GM18520 (cell line): ENCODE data around the gene PRDM16.

Experiments used
- ATAC-seq: cut with Tn5 transposase; IDR thresholded peaks from one replicate; pipeline ENCODE4 v1.9.1; 2021; ENCODE audit not compliant: unreplicated experiment

PRDM16 gene

DNA sequence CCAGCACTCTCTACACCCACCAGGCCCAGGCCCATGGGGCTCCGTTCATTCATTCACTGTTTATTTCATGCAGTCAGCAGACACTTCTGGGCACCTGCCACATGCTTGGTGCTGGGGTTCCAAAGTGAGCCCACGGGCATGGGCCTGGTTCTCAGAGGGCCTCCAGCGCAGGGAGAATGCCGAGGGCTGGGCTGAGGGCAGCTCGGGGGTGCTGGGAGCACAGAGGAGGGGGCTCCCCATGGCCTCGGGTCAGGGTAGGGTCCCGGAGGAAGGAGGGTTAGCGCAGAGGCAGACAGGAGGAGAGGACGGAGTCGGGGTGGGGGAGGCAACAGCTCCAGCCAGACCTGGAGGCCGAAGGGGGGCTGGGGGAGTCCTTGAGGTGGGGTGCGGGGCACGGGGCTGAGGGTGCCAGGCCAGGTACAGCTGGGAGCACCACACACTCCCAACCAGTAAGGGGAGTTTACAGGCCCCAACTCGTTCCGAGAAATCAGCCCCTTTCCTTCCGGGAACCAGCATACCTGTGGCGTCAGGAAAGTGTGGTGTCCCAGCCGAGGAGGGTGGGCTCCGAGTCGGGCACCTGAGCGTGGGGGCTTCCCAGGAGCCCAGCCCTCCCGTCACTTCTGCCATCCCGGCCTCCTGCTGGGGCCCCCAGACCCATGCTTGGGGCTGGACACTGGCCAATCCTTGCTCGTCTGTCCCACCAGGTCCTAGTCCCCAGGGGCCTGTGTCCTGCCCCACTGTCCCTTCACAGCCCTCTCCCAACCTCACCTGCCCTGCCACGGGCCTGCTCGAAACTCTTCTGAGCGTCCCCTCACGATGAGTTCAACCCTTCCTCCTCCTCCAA lies 396.3 kb downstream of the PRDM16 start:
- ATAC-seq = no peak

DNA sequence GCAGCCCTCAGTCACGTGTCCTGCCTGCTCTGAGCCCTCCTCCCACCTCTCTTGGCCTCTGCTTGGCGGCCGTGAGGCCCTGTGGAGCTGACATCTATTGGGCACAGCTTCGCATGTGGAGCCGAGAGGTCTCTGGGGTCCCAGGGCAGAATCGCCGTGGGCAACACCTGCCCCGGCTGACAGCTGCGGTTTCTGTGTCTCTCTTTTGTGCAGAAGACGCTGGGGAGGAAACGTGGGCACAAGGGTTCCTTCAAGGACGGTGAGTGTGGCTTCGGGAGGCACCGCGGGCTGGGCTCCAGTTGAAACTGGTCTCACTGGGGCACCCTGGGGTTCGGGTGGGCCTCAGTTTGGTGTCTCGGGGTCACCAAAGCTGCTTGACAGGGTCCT lies 396.9 kb downstream of the PRDM16 start:
- no peak for ATAC-seq

DNA sequence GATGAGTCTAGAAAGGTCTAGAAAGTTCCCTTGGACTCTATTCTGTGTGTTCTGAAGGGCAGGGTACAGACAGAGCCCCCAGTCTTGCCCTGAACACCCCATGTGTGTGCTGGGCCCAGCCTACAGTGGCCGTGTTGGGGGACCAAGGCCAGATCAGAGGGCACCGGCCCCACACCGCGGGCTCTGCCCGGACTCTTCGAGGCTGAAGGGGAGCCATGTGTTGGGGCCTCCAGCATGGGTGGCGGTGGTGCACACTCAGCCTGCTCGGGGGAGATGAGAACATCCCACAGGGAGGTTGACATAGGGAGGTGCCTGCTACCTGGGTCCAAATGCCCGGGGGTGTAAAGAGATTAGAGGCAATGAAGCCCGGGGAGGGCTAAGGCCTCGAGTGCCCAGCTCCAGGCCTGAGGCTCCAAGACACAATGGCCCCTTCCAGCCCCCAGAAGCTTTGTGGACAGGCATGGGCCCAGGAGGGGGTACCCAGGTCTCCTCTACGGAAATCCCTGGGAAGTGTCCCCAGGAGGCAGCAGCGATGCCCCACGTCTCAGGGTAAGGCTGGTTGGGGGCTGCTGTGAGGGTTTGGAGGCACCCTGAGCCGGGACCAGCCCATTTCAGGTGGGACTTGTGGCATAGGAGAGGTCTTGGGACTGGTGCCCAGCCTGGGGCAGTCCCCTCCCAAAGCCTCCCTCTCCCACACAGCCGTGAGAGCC lies 397.5 kb downstream of the PRDM16 start:
- no peak for ATAC-seq

DNA sequence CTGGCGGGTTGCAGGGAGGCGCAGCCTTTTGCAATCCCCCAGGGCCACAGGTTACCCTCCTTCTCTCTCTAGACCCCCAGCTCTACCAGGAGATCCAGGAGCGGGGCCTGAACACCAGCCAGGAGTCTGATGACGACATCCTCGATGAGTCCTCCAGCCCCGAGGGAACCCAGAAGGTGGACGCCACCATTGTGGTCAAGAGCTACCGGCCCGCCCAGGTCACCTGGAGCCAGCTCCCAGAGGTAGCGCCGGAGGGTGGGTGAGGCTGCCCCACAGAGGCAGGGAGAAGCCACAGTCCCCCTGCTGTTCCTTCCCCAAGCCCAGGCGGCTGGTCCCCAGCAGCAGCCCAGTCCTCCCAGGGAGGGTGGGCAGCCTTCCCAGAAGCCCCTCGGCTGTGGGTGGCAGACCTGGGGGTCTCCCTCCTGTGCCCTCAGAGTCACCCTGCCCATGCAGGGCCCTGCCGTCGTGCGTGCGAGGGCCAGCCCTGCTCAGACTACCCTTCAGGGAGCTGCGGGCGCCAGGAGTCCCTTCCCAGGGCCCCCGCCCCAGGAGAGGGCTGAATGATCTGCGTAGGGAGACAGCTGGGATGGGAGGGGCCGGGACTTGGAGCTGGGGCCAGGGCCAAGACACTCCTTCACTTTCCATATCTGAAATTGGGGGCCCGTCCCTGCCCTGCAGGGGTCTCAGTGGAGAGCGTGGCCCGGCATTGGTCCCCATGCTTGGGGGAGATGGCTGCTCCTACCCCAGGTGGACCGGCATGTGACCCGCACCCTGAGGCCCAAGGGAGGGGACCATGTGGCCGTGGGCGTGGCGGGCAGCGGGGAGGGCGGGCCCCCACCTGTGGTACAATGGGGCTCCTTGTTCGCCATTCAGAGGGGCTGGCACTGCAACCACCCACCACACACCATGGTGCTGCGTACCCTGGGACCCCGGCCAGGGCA lies 398.4 kb downstream of the PRDM16 start:
- ATAC-seq = no peak

DNA sequence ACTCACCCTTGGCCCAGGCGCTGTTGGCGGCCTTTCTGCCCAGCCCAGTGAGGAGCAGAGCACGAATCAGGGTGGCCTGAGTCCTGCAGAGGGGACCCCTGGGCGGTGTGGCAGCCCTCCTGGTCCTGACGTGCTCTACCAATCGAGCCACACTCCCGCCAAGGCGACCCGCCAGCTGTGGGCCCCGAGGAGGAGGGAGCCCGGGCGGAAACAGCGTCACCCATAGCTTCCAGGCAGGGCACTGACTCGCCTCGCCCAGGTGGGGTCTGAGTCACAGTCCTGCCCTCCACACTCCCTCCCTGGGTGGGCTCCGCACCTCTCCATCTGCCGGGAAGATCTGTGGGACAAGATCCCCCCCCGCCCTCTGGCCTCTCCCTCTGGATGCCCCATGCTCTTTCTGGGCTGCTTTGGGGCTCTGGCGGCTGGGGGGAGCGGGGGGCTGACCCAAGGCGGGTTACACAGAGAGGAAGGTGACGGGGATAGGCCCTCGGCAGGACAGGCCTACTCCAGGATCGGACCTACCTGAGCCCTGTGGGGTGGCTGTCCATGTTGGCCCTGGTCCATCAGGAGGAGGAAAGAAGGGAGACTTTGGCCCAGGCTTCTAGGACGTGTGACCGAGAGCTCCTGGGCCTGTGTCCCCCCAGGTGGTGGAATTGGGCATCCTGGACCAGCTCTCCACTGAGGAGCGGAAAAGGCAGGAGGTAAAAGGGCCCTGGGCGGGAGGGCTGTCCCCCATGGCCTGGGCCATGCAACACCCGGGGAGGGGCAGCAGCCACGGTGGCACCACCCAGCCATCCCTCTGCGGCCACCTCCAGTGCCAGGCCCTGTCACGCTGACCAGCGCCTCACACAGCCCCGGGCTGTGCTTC lies 399.5 kb downstream of the PRDM16 start:
- ATAC-seq = no peak

DNA sequence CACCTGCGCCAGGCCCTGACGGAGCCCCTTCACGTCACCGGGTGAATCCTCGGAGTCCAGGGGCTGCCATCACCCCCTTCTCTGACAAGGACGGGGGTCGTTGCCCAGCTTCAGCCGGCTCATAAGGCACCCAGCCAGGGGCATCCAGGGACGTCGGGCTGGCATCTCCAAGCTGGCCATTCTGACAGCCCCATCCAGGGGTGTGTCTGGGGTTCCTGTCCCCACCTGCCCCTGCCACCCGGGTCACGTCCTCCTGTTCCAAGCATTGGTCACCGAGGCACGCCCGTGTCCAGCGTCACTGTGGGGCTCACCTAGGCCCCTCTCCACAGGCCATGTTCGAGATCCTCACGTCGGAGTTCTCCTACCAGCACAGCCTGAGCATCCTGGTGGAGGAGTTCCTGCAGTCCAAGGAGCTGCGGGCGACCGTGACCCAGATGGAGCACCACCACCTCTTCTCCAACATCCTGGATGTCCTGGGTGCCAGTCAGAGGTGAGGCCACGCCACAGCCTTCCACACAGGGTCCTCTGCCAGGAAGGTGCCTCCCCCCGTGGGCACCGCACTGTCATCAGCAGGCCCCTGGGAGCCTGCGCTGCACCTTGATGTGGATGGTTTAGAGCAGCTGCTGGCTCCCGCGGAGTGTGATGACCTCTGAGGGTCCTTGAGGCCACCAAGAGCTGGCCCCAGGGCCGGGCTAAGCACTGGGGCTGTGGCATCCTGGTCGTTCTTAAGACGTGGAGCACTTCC lies 400.3 kb downstream of the PRDM16 start:
- ATAC-seq = no peak

DNA sequence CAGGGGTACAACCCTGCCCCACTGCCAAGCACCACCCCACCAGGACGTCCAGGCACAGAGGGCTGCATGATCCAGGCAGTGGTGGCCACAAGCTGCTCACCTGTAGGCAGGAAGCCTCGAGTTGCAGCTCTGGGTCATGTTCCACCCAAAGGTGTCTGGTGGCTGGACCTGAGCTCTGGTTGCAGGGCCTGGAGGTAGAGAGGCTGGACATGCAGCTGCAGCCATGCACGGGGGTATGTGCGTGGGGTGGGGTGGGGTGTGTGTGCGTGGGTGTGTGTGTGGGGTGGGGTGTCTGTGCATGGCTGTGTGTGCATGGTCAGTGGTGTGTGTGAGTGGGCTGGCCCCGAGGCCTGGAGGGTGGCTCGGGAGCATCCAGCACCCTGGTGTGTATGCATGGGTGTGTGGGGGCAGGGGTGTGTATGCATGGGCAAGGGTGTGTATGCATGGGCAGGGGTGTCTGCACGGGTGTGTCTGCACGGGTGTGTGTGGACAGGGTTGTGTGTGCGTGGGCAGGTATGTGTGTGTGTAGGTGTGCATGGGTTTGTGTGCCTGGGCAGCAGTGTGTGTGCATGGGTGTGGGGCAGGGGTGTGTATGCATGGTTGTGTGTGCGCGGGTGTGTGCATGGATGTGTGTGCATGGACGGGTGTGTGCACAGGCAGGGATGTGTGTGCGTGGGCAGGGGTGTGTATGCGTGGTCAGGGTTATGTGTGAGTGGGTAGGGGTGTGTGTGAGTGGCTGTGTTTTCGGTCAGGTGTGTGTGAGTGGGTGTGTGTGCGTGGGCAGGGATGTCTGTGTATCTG lies 401.0 kb downstream of the PRDM16 start:
- ATAC-seq = no peak

DNA sequence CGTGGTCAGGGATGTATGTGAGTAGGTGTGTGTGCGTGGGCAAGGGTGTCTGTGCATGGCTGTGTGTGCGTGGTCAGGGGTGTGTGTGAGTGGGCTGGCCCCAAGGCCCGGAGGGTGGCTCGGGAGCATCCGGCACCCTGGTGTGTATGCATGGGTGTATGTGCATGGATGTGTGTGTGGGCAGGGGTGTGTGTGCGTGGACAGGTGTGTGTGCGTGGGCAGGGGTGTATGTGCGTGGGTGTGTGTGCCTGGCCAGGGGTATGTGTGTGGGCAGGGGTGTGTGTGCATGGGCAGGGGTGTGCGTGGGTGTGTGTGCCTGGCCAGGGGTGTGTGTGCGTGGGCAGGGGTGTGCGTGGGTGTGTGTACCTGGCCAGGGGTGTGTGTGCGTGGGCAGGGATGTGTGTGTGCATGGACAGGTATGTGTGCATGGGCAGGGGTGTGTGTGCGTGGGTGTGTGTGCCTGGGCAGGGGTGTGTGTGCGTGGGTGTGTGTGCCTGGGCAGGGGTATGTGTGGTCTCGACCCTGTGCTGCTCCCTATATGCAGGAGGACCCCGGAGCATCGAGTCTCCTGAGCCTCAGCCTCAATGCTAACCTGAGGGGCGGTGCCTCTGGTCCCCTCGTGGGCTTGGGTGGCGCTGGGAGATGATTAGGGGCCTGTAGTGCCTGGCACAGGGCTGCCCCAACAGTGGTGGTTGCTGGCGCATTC lies 401.8 kb downstream of the PRDM16 start:
- ATAC-seq = no peak

DNA sequence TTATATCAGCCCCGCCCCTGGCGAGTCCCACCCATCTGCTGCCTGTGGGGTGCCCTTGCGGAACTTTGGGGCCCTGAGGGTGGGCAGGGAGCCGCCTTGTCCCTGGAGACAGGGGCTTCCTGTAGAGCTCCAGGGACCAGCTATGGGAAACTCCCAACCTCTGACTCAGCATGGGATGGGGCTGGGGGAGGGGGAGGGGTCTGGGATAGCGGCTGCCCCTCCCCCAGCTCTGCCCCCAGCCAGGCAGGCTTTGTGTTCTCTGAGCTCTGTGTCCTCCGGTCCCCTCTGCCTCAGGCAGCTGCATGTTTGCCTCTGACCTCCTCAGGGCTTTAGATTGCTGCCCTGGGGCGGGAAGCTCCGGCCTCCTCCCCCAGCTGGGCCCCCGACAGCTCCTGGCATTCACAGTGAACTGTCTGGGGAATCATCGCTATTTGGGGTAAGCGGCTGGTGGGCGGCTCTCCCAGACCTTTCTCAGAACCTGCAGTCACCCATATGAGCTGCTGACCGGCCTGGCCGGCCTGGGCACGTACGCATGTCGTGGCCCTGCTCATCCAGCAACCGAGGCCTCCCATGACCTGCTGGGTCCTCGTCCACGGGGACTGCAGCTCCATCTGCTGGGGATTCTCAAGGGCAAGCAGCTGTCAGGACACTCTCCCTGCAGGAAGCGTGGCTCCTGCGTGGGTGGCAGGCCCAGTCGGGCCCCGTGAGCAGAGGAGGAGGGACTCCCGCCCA lies 402.5 kb downstream of the PRDM16 start:
- no peak for ATAC-seq

DNA sequence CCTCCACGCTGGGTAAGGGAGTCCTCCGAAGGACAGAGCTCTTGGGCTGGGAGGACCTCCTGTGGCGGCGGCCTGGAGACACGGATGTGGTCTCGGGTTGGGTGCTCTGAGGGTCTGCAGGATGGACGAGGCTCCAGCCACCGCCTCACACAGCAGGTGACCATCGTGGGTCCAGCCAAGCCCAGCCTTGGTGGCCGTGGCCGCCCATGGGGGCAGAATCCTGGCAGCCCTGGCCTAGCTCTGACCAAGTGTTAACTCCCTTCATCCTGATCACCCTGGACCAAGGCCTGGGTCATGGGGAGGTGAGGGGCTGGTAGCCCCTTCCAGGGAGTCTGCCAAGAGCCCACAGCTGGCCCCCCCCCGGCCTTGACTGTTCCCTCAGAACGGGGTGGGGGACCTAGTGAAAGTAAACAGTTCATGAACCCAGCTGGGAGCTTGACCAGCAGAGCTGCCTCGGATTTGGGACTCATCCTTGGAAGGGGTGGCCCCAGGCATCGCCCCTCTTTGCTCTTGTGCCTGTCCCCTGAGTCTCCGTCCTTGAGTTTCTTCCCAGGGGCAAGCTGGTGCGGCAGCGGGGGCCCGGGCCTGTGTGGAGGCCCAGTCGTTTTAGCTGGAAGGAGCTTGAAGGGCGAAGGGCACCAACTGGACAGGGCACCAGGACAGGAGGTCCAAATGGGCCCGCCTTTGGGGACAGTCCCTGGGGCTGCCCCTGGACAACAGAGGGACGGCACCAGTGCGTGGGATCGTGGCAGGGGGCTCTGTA lies 403.3 kb downstream of the PRDM16 start:
- ATAC-seq = no peak

DNA sequence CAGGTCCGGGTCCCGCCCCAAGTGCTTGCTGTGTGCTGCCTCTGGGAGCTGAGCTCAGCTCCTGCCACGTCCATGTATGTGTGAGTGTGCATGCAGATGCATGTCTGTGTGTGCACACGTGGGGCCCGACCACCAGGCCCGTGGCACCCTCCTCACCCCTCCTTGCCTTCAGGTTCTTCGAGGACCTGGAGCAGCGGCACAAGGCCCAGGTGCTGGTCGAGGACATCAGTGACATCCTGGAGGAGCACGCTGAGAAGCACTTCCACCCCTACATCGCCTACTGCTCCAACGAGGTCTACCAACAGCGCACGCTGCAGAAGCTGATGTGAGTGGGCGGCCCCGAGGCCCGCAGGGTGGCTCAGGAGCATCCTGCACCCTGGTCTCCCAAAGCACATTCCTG lies 403.9 kb downstream of the PRDM16 start:
- no peak for ATAC-seq

DNA sequence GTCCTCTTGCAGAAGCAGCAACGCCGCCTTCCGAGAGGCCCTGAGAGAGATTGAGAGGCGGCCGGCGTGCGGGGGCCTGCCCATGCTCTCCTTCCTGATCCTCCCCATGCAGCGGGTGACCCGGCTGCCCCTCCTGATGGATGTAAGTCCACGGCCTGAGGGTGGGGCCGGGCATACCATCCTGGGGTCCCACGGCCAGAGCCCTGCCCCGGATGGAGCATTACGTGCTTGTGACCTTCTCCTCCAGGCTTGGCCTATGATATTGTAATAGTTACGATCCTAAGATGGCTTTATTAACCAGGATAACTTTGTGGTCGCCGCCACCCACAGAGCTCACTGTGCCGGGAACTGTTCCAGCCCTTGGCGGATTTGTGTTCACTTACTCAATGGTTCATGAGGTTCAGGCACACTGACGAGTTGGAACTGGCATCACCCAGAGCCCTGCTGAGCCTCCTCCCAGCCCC lies 404.4 kb downstream of the PRDM16 start:
- ATAC-seq = no peak

DNA sequence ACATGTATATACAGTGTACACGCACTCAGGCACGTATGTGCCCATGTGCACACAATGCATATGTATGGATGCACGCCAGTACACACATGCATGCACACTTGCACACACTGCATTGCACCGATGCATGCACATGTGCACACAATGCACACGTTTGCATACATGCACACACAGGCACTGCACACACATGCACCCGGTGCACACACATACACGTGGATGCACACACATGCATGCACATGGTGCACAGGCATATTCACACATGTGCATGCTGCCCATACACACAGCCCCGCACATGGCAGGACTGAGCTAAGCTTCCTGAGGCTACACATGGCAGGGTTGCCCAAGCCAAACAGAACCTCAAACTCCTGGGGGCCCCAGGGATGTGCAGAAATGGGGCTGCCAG lies 405.0 kb downstream of the PRDM16 start:
- no peak for ATAC-seq

DNA sequence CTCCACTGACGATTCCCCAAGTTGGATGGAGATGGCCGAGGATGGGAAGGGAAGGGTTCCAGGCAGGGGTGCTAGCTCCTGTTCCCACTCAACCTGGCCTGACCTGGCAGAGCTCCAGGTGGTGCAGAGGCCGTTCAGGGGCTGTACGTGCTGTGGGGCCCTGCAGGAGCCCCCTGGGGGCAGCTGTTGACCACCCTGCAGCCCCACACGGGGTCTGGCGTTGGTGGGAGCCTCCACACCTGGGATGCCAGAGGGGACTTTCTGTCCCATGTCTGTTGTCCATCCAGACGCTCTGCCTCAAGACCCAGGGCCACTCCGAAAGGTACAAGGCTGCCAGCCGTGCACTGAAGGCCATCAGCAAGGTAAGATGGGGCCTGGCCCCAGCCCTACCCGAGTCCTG lies 405.4 kb downstream of the PRDM16 start:
- ATAC-seq = no peak

DNA sequence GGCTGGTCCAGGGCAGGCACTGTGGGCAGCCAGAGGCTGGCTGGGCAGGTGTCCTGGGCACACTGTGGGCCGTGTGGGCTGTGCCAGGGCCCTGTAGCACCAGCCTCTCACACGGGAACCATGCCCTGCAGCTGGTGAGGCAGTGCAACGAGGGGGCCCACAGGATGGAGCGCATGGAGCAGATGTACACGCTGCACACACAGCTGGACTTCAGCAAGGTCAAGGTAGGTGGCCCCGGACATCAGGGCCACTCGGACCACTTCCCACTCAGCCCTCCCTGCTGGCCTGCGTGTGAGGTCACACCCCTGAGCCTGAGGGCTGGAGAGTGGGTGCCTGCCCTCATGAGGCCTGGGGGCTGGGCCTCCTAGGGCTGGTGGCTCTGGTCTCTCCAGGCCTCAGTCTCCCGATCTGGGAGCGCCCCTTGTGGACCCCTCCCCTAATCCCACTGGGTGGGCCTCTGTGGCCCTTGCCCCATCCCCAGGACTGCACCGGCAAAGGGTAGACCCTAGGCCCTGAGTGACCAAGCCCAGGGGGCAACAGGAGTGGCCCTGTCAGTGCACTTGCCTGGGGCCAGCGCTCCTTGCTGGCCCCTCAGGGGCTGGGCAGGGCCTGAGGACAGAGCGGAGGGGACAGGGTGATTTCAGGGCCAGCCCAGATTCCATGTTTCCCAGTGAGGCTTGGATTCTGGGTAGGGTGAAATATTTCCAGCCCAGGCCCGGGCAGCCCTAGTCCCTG lies 407.0 kb downstream of the PRDM16 start:
- ATAC-seq = no peak

DNA sequence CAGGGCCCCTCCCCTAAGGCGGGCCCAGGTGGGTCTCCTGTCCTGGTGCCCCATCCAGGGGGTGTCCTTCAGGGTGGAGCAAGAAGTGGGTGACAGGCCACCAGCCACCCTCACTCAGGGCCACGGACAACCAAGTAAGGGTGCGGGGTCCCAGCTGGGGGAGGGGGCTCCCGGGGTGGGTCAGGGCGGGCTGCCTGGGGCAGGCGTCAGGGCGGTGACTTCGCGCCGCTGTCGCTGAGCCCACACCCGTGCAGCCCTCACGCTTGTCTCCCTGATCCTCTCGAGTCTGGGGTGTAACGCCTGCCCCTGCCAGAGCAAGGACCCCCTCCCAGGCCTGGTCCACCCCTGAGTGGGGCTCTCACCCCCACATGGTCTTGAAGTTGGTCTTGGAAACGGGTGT lies 407.7 kb downstream of the PRDM16 start:
- no peak for ATAC-seq
